ENCODE results near the gene PLXDC2. TPM values are rescaled to one million over a fixed set of nuclear protein-coding genes. Genes with fewer than 3 reads are reported as not detected.
A peak's percentile ranks its signal among the peaks of the same experiment; 100 is the strongest.

The PLXDC2 gene
- total and polyA plus RNA-seq, 2 donors (not counting 1 experiment from before 2014, with no cell fraction given) = 4.2 to 5.1 TPM

DNA sequence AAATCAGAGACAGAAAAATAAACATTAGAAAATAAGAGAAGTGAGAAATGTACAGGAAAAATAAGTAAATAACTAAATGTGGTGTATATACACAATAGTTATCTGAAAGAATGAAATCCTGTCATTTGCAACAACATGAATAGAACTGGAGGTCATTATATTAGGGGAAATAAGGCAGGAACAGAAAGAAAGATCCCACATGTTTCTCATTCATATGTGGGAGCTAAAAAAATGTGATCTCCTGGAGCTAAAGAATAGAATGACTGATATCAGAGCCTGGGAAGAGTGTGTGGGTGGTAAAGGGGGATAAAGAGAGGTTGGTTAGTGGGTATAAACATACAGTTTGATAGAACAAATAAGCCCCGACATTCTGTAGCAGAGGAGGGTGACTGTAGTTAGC lies 27.3 kb downstream of the PLXDC2 start:
- TF ChIP-seq EZH2 (IDR thresholded peaks at IDR 0.05; ENCODE audit: low read length, missing control alignments) = no peak
- TF ChIP-seq, protein P1, sequence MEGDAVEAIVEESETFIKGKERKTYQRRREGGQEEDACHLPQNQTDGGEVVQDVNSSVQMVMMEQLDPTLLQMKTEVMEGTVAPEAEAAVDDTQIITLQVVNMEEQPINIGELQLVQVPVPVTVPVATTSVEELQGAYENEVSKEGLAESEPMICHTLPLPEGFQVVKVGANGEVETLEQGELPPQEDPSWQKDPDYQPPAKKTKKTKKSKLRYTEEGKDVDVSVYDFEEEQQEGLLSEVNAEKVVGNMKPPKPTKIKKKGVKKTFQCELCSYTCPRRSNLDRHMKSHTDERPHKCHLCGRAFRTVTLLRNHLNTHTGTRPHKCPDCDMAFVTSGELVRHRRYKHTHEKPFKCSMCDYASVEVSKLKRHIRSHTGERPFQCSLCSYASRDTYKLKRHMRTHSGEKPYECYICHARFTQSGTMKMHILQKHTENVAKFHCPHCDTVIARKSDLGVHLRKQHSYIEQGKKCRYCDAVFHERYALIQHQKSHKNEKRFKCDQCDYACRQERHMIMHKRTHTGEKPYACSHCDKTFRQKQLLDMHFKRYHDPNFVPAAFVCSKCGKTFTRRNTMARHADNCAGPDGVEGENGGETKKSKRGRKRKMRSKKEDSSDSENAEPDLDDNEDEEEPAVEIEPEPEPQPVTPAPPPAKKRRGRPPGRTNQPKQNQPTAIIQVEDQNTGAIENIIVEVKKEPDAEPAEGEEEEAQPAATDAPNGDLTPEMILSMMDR (conservative IDR thresholded peaks at IDR 0.05 in 1 of 2, IDR thresholded peaks at IDR 0.05 in 1 of 2; ENCODE audit: low read depth in 1 of 2, low read length in 2 of 2) = no peak
- no peaks in the 10 kb centered on the region for H3K36me3 ChIP-seq (ENCODE audit: control insufficient read depth, insufficient read depth, low read length)
- DNase-seq (ENCODE audit: low read depth in 2 of 2) = peak; percentile 31 to 77
- H3K4me3 ChIP-seq (replicated peaks in 1 of 4; ENCODE audit: control extremely low read depth in 1 of 4, insufficient read depth in 1 of 4, low read depth in 3 of 4, low read length in 4 of 4) = no peak overlapping the region
- no peaks in the 10 kb centered on the region for H4K20me1 ChIP-seq (ENCODE audit: control insufficient read depth, extremely low read depth, insufficient read depth, low read length)
- no peaks in the 10 kb centered on the region for H3K9me3 ChIP-seq (ENCODE audit: control insufficient read depth, insufficient read depth, low read depth, low read length)
- no peaks in the 10 kb centered on the region for H3K27me3 ChIP-seq (ENCODE audit: control insufficient read depth, insufficient read depth, low read length)
- no peak overlapping the region for H3K4me2 ChIP-seq (ENCODE audit: extremely low read depth, insufficient read depth, low read length)
- no peaks in the 10 kb centered on the region for H3K4me1 ChIP-seq (ENCODE audit: control insufficient read depth, extremely low read depth, insufficient read depth, low read length)
- H3K27ac ChIP-seq (ENCODE audit: insufficient read depth, low read length) = no peak overlapping the region
- H3K79me2 ChIP-seq (ENCODE audit: control insufficient read depth, insufficient read depth, low read length) = no peaks in the 10 kb centered on the region
- H2AFZ ChIP-seq (ENCODE audit: low read length) = no peak overlapping the region
- H3K9ac ChIP-seq (ENCODE audit: insufficient read depth, low read length) = no peak overlapping the region

DNA sequence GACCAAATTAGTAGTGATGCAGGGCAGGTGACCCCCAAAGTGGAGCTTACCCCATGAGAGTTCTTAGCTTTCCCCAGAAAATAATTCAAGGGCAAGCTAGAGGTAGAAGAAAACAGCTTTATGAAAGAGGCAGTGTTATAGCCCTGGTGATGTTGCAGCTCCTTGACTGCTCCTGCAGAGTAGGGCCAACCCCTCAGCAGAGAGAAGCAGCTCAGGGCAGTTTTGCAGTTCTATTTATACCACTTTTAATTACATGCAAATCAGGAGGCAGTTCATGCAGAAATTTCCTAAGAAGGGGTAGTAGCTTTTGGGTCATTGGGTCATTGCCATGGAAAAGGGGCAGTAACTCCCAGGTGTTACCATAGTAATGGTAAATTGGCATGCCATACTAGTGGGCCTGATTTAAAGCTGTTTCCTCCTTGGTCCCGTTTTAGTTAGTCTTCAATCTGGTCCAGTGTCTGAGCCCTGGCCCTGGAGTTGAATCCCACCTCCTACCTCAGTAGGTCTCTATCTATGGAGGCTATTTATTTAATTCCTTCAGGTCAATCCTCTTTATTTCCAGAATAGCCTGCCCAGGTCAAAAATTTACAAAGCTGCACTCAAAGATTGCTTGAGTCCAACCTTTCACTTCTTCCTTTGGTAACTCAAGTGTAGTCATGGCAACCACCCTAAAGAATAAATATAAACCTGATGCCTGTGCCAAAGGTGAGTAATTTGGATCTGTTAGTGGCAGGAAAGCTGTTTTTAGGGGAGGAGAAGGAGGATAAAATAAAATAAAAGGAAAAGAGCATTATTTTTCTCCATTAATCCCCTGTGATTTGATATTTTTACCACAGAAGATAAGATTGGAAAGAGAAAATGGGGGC lies 29.5 kb downstream of the PLXDC2 start:
- Histone ChIP-seq H3K36me3 (ENCODE audit: control insufficient read depth, insufficient read depth, low read length) (no peaks in the 10 kb centered on the region), H2AFZ (ENCODE audit: low read length) (no peak overlapping the region), H3K79me2 (ENCODE audit: control insufficient read depth, insufficient read depth, low read length) (no peaks in the 10 kb centered on the region), H3K4me1 (ENCODE audit: control insufficient read depth, extremely low read depth, insufficient read depth, low read length) (no peaks in the 10 kb centered on the region), H3K9ac (ENCODE audit: insufficient read depth, low read length) (no peak overlapping the region), H3K27ac (ENCODE audit: insufficient read depth, low read length) (no peak overlapping the region), H3K9me3 (ENCODE audit: control insufficient read depth, insufficient read depth, low read depth, low read length) (no peaks in the 10 kb centered on the region), H3K4me3 (replicated peaks in 1 of 4; ENCODE audit: control extremely low read depth in 1 of 4, insufficient read depth in 1 of 4, low read depth in 3 of 4, low read length in 4 of 4) (no peak overlapping the region), H3K4me2 (ENCODE audit: extremely low read depth, insufficient read depth, low read length) (no peak overlapping the region), H3K27me3 (ENCODE audit: control insufficient read depth, insufficient read depth, low read length) (no peaks in the 10 kb centered on the region), H4K20me1 (ENCODE audit: control insufficient read depth, extremely low read depth, insufficient read depth, low read length) (no peaks in the 10 kb centered on the region)
- DNase-seq (ENCODE audit: low read depth in 2 of 2) = peak in 1 of 2 donors; percentile 28
- TF ChIP-seq EZH2 (IDR thresholded peaks at IDR 0.05; ENCODE audit: low read length, missing control alignments) = no peak
- TF ChIP-seq, protein P1 (conservative IDR thresholded peaks at IDR 0.05 in 1 of 2, IDR thresholded peaks at IDR 0.05 in 1 of 2; ENCODE audit: low read depth in 1 of 2, low read length in 2 of 2) = no peak

DNA sequence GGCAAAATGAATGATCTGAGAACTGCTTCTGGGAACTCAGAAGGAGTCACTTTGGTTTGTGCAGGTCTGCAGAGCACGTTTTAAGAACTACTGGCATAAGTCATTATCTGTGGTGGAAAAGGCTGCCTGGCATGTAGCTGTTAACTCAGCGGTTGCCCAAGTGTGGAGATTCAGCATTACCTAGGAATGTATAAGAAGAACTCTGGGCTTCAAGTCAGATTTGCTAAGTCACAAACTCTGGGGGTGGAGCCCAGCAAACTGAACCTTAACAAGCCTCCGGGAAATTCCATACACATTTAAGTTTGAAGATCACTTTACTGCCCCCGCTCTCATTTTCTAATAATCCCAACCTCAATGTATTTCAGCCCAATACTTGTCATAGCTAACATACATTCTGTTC lies 31.1 kb downstream of the PLXDC2 start:
- TF ChIP-seq, protein P1 (conservative IDR thresholded peaks at IDR 0.05 in 1 of 2, IDR thresholded peaks at IDR 0.05 in 1 of 2; ENCODE audit: low read depth in 1 of 2, low read length in 2 of 2) = no peak
- no peak for TF ChIP-seq EZH2 (IDR thresholded peaks at IDR 0.05; ENCODE audit: low read length, missing control alignments)
- no peaks in the 10 kb centered on the region for H3K36me3 ChIP-seq (ENCODE audit: control insufficient read depth, insufficient read depth, low read length)
- no peak overlapping the region for H3K4me3 ChIP-seq (replicated peaks in 1 of 4; ENCODE audit: control extremely low read depth in 1 of 4, insufficient read depth in 1 of 4, low read depth in 3 of 4, low read length in 4 of 4)
- no peak overlapping the region for H3K4me2 ChIP-seq (ENCODE audit: extremely low read depth, insufficient read depth, low read length)
- no peak overlapping the region for H3K9ac ChIP-seq (ENCODE audit: insufficient read depth, low read length)
- H2AFZ ChIP-seq (ENCODE audit: low read length) = no peak overlapping the region
- H3K4me1 ChIP-seq (ENCODE audit: control insufficient read depth, extremely low read depth, insufficient read depth, low read length) = no peaks in the 10 kb centered on the region
- no peak overlapping the region for H3K27ac ChIP-seq (ENCODE audit: insufficient read depth, low read length)
- H3K79me2 ChIP-seq (ENCODE audit: control insufficient read depth, insufficient read depth, low read length) = no peaks in the 10 kb centered on the region
- no peaks in the 10 kb centered on the region for H3K9me3 ChIP-seq (ENCODE audit: control insufficient read depth, insufficient read depth, low read depth, low read length)
- H4K20me1 ChIP-seq (ENCODE audit: control insufficient read depth, extremely low read depth, insufficient read depth, low read length) = no peaks in the 10 kb centered on the region
- H3K27me3 ChIP-seq (ENCODE audit: control insufficient read depth, insufficient read depth, low read length) = no peaks in the 10 kb centered on the region
- DNase-seq (ENCODE audit: low read depth in 2 of 2) = peak; percentile 19 to 88
